NCI-H226 (cell line): ENCODE measurements around the gene TMED4.
"Not testable (repeated sequence)": the region's sequence is repeated elsewhere in the genome, so short reads cannot be mapped to it uniquely, and the experiment has no call there.

ENCODE experiments used
- DNase-seq: peaks from one replicate; pipeline ENCODE4 v3.0.0-alpha.2; 2015

TMED4 gene

DNA sequence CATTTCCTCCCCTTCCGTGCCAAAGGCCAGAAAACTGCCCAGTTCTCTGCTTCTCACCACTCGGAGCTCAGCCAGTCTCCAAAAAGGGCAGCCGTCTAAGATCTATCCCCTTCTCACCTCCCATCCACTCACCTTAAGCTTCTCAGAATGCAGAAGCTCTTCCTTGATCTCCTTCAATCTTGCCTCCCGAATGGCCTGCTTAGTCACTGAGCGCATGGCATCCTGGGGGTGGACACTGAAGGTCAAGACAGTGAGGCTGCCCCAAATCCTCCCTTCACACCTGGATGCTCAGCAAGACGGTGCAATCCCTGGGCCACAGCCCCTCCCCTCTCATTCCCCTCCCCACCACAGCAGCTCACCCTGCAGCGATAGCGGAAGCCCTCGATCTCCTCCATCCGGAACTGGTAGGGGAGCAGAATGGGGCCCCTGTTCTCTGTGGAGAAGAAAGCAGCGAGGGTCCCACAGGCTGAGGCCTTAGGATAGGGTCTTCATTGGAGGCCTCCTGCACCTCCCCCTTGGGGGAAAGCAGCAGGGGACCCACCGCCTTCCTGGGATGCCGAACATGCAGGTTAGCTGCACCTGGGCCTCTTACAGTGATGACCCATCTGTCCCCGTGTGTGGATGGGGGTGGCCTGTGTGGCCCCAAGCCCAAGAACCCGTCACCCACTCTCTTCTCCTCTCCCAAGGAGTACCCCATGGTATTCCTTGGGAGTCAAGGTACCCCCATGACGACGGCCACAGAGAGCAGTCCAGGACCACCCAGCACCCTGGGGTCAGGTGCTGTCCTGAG lies 13.1 kb downstream of the TMED4 start:
- no peak for DNase-seq

DNA sequence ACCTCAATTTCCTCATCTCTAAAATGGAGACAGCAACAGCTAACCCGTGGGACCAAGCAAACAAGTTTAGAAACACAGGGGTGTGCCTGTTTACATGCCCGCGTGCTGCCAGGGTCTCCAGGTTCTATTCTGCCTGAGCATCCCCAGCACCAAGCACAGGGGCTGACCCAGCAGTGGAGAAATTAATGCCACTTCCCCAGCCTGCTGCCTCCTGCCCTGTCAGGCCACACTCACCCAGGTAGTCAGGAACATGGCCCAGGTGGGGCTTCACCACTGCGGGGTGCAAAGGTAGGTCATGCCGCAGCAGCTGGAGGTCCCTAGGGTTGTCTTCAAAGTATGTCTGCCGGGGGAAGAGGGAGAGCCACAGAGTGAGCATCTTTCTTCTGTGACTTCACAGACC lies 14.1 kb downstream of the TMED4 start:
- no peak for DNase-seq

GRCh38 chr7:44566680-44567079 lies 15.4 kb downstream of the TMED4 start:
- DNase-seq, result no peak

- no peak for DNase-seq
Measured at GRCh38 chr7:44565795-44566559, 16.1 kb downstream of the TMED4 start.

DNA sequence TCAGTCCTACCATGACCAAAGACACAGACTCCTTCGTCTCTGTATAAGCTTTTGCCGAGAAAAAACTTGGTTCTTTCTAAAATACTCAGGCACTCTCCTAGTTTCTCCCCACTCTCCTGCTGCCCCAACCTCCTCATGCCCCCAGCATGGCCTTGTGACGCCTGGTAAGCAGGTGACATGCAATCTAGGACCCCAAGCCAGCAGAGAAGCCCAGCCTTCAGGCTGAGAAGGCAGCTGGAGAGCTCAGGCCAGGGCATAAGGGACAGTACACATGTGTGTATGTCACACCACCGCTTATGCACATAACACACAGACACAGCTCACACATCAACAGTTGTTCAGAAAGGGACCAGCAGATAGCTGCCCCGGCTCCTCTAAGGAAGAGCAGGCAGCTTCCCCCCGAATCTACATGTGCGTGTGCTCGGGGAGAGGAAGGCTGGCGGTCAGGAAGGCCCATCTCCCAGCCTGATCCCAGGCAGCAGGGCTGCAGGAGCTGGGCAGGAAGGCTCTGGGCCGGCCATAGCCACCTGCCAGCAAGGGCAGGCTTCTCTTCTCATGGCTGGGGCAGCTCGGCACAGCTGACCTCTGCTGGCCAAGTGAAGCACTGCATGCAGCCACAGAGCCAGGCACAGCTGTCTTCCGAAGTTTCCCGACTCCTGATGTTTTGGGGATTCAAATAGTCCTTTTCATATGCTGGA lies 16.8 kb downstream of the TMED4 start:
- peak; percentile 42 for DNase-seq

- no peak for DNase-seq
Measured at GRCh38 chr7:44564606-44565005, 17.4 kb downstream of the TMED4 start.

DNA sequence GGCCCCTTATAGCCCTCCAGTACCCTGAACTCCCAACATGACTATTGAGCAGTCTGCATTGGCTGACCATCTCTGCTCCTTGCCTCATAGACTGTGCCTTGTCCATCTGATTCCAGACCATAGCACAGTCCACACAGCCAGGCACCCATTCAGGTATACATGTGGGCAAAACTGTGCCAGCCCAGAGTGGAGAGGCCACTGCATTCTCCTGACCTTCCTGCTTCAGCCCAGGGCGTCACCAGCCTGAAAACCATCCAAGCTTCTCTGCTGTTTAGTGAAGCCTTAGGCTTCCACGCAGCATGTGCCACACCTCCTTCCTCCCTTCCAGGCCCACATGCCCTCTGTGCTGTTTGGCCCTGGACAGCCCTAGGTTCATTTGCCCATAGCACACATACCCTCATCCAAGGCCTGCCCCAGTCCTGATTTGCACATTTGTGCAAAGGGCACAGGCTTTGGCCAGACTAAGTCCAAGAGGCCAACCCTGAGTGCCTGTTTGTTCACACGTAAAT lies 18.8 kb downstream of the TMED4 start:
- DNase-seq, result no peak

DNA sequence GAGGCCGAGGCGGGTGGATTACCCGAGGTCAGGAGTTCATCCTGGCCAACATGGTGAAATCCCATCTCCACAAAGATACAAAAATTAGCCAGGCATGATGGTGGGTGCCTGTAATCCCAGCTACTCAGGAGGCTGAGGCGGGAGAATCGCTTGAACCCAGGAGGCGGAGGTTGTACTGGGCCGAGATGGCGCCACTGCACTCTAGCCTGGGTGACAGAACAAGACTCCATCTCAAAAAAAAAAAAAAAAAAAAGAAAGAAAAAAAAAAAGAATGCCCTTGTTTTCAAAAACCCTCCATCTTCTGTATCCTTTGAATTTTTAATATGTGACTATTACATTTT lies 19.4 kb downstream of the TMED4 start:
- DNase-seq, result not testable (repeated sequence)

DNA sequence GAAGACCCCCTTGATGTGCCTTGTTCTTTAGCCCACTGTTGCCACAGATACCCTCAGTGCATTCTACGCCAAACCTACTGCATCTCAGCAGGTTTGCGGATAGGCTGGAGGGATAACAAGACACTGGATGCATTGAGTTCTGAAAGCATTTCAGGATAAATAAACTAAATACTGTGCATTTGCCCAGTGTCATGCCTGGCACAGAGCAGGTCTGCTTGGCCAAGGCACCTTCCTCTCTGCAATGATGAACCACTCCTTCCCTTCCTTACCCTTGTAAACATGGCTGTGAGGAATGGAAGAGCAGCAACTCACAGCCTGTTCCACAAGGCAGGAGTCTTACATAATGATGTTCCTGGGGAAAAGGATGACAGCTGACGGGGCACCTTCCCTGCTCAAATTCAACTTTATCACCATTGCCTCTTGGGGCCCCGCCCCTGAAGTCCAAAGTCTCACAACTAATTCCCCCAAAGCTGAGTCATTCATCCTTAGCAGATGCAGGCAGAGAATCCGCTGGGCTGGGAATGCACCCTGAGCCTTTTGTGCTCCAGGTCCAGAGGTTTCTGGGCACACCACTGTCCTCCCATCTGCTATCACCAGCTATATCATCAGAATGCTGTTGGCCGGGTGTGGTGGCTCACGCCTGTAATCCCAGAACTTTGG lies 19.9 kb downstream of the TMED4 start:
- peak; percentile 83 for DNase-seq

- no peak for DNase-seq
Measured at GRCh38 chr7:44561481-44561880, 20.6 kb downstream of the TMED4 start.

- no peak for DNase-seq
Measured at GRCh38 chr7:44559485-44559884, 22.5 kb downstream of the TMED4 start.

GRCh38 chr7:44557485-44557884 lies 24.5 kb downstream of the TMED4 start:
- DNase-seq, result no peak

DNA sequence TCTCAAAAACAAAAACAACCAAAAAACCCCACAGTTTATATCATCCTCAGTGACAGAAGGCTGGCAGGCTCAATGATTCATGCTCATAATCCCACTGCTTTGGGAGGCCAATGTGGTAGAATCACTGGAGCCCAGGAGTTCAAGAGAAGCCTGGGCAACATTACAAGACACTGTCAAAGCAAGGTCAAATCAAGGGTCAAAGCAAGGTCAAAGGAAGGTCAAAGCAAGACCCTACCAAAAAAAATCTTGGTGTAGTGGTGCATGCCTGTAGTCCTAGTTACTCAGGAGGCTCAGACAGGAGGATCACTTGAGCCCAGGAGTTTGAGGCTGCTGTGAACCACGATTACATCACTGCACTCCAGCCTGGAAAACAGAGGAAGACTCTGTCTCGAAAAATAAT lies 26.7 kb downstream of the TMED4 start:
- no peak for DNase-seq

GRCh38 chr7:44552473-44553005 lies 29.5 kb downstream of the TMED4 start:
- DNase-seq, result not testable (repeated sequence)

GRCh38 chr7:44549457-44549856 lies 32.6 kb downstream of the TMED4 start:
- no peak for DNase-seq

DNA sequence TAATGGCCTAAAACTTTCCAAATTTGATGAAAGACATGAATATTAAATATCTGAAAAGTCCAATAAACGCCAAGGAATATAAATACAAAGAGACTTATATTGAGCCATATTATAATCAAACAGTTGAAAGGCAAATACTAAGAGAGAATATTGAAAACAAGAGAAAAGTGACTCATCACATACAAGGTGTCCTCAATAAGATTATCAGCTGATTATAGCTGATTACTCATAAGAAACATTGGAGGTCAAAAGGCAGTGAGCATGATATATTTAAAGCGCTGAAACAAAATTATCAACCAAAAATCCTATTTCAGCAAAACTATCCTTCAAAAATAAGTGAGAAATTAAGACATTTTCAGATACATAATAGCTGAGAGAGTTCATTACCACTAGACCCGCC lies 33.1 kb downstream of the TMED4 start:
- DNase-seq, result no peak

GRCh38 chr7:44547536-44548231 lies 34.3 kb downstream of the TMED4 start:
- DNase-seq, result no peak

DNA sequence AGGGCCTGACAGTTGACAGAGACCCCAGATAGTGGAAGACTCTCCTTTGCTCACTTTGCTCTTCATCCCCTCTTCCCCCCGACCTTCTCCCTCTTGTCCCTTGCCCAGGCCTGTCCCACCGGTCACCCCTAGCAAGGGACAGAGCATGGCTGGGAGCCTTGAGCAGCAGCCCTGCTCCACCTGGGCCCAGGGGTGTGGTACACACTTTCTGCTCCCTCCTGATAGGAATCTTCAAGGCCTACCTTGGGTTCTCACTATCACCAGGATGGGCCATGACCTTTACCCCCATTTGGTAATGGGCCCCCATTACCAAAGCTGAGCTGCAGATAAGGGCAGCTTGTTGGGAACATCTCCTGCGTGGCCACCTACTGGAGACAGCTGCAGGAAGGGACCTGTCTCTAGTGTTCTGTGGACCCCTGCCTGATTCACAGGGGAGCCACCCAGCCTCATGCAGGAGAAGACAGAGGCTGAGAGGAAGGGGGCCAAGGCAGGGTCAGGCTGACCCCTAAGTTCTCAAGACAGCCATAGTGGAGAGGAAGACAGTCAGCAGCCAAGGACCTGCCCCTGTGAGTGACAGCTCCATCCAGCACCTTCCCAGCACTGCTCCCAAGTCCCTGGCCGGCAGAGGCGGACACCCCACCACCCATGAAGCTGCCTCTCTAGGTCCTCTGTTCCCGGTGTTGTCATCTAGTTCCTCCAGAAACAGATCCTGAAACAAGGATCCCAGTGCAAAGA lies 40.0 kb downstream of the TMED4 start:
- DNase-seq, result no peak

DNA sequence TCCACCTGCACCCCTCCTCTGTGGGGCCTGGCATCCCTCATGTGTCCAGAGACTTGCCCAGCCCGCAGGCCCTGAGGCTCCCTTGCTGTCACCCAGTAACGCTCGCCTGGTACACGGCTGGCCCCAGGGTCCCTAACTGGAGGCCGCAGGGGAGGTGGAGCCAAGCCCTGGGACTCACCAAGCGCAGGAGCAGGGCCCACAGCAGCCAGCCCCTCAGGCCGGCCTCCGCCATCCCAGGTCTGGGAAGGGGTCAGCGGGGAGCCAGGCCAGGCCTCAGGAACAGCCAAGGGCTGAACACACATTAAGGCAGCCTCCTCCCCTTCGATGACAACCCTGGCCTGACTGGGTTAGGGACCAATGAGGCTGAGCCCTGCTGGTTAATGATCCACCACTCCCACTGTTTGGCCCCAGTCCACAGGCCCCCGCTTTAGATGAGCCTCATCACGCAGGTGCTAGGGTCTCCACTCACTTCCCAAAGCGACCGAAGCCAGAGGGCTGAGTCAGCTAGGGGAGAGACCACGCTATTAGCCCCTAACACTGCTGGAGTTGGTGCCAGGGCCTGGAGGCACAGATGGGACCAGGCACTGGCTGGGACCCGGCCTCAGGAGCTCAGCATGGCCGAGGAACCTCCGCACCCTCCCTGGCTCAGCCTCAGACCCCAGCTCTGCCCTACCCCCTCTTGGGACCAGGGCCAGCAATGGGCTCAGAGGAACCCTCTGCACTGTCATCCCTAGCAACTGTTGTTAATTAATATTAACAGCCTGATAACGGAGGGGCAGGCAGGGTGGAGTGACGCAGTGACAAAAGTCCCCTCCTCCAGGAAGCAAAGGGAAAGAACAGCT lies 40.8 kb downstream of the TMED4 start, which contains the start of gene NPC1L1:
Gene NPC1L1 (minus strand): TSS at position 303 of the 842 bp plus-strand sequence. CDS start 71 bp downstream, at position 232.
- no peak for DNase-seq

DNA sequence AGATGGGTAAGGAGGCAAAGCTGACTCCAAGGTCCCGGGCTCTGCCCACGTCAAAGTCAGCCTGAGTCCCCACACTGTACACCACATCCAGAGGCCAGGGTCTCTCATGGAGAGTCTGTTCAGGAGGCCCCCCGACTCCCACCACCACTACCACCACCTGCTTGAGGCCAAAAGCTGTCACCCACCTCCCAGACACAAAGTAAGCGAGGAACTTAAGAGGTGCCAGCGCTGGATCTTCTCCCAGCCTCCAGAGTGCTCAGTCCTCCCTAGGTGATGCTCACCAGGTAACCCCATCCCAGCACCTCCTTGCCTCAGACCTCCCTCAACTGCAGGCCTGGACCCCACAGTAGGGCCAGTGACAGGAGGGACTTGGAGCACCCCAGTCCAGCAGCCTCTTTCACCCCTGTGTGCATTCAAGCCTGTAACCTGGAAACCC lies 41.4 kb downstream of the TMED4 start:
- no peak for DNase-seq
